ENCODE measurements around the gene IGSF6. TPM values are rescaled to one million over a fixed set of nuclear protein-coding genes. Genes with fewer than 3 reads are reported as not detected.

The IGSF6 gene
- total and polyA plus RNA-seq, 2 experiments from 2014 or later, result 0.13 TPM; not detected in 1

DNA sequence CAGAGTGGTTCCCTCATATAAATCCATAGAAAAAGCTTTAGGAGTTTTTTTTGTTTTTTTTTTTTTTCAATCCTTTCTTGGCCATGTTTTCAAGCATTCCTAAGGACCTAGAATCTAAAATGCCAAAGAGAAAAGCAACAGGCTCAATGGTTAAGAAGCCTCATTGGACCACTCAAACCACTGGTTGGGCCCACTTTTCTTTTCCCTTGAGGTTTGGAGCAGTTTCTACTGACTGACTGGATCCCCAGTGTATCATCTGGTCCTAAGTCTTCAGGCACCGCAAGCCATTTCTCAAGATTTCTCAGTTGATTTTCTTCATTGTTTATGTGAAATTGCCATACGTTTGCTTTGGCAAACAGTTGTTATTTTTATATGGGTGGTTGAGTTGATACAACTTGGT is 38.6 kb downstream of the IGSF6 start:
- Histone ChIP-seq H3K27ac (no peak overlapping the region), H3K4me1 (ENCODE audit: low read depth) (peaks cover 29% of the 10 kb centered on the region), H3K36me3 (no peaks in the 10 kb centered on the region), H3K9me3 (ENCODE audit: low read depth) (no peaks in the 10 kb centered on the region), H3K27me3 (no peaks in the 10 kb centered on the region), H3K4me3 (no peak overlapping the region)
- TF ChIP-seq, protein P1, sequence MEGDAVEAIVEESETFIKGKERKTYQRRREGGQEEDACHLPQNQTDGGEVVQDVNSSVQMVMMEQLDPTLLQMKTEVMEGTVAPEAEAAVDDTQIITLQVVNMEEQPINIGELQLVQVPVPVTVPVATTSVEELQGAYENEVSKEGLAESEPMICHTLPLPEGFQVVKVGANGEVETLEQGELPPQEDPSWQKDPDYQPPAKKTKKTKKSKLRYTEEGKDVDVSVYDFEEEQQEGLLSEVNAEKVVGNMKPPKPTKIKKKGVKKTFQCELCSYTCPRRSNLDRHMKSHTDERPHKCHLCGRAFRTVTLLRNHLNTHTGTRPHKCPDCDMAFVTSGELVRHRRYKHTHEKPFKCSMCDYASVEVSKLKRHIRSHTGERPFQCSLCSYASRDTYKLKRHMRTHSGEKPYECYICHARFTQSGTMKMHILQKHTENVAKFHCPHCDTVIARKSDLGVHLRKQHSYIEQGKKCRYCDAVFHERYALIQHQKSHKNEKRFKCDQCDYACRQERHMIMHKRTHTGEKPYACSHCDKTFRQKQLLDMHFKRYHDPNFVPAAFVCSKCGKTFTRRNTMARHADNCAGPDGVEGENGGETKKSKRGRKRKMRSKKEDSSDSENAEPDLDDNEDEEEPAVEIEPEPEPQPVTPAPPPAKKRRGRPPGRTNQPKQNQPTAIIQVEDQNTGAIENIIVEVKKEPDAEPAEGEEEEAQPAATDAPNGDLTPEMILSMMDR (IDR thresholded peaks at IDR 0.05; ENCODE audit: low read depth, low read length), result no peak
- no peak for DNase-seq (ENCODE audit: low read depth in 1 of 2, low spot score in 1 of 2)

DNA sequence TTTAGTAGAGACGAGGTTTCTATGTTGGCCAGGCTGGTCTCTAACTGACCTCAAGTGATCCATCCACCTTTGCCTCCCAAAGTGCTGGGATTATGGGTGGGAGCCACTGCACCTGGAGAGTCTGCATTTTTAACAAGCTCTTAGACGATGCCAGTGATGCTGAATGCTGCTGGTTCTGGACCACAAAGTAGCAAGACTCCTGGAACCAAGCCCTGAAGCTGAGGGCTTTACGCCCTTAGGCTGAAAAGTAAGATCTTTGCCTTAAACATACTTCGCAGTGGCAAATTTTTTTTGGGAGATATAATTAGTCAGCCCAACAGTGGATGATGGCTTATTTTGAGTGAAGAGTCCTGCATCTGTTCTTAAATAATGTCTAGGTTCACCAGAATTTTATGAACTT is 39.0 kb downstream of the IGSF6 start:
- TF ChIP-seq, protein P1 (IDR thresholded peaks at IDR 0.05; ENCODE audit: low read depth, low read length), result no peak
- Histone ChIP-seq H3K9me3 (ENCODE audit: low read depth) (no peaks in the 10 kb centered on the region), H3K36me3 (no peaks in the 10 kb centered on the region), H3K27ac (no peak overlapping the region), H3K27me3 (no peaks in the 10 kb centered on the region), H3K4me3 (no peak overlapping the region), H3K4me1 (ENCODE audit: low read depth) (peaks cover 32% of the 10 kb centered on the region)
- no peak for DNase-seq (ENCODE audit: low read depth in 1 of 2, low spot score in 1 of 2)

DNA sequence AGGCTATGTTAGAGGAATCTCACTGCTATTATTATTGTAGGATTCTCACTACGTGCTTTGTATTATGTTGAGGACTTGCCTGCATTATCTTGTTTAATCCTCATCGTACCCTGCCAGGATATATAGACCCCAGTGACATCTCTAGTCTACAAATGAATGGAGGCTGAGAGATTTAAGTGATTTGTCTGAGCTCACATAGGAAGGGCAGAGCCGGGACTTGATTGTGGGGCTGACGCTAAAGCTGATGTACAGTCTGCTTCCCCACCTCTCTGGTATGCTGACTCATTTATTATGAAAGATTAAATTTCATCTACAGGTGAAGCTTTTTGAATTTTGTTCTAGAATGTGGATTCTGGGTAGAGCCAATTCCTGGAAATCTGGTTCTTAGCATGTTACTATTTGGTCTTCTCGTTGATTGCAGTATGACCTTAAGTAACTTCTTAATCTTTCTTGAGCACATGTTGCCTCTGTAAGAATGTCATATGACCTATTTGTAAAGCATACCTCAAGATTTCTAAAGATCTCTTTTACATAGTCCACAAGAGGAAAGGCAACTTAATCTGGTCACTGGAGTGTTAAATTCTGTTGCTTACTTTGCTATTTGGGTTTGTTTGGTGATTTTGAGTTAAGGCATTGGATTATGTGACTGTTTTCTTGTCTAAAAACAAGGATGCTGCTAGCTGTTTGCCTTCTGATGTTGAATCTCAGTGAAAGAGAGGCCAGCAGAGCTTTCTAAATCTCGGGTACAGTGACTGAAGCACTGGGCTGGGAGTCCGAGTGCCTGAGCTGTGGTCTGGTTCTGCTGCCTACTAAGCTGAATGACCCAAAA is 40.6 kb downstream of the IGSF6 start:
- no peaks in the 10 kb centered on the region for H3K9me3 ChIP-seq (ENCODE audit: low read depth)
- H3K27ac ChIP-seq, result no peak overlapping the region
- peak in 1 of 2 donors; percentile 38 for DNase-seq (ENCODE audit: low read depth in 1 of 2, low spot score in 1 of 2)
- H3K27me3 ChIP-seq, result no peaks in the 10 kb centered on the region
- peaks cover 32% of the 10 kb centered on the region for H3K4me1 ChIP-seq (ENCODE audit: low read depth)
- TF ChIP-seq, protein P1 (IDR thresholded peaks at IDR 0.05; ENCODE audit: low read depth, low read length), result no peak
- no peak overlapping the region for H3K4me3 ChIP-seq
- no peaks in the 10 kb centered on the region for H3K36me3 ChIP-seq

DNA sequence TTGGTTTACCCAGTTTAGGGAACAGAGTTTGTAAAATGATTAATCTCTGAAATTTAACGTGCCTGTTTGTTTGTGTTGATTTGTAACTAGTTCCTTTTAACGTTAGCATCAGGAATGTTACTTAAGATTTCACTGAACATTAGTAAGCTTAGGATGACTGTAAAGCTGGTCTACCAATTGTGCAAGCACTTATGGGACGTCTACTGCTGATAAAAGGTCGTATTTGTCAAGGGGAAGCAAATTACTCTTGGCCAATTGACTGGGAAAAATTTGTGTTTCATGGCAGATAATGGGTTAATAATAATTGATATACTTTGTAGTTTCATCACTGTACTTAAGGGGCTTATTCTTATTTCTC is 41.2 kb downstream of the IGSF6 start:
- Histone ChIP-seq H3K27ac (no peak overlapping the region), H3K9me3 (ENCODE audit: low read depth) (no peaks in the 10 kb centered on the region), H3K4me1 (ENCODE audit: low read depth) (peaks cover 32% of the 10 kb centered on the region), H3K4me3 (no peak overlapping the region), H3K36me3 (no peaks in the 10 kb centered on the region), H3K27me3 (no peaks in the 10 kb centered on the region)
- DNase-seq (ENCODE audit: low read depth in 1 of 2, low spot score in 1 of 2), result peak in 1 of 2 donors; percentile 70
- TF ChIP-seq, protein P1 (IDR thresholded peaks at IDR 0.05; ENCODE audit: low read depth, low read length), result no peak

DNA sequence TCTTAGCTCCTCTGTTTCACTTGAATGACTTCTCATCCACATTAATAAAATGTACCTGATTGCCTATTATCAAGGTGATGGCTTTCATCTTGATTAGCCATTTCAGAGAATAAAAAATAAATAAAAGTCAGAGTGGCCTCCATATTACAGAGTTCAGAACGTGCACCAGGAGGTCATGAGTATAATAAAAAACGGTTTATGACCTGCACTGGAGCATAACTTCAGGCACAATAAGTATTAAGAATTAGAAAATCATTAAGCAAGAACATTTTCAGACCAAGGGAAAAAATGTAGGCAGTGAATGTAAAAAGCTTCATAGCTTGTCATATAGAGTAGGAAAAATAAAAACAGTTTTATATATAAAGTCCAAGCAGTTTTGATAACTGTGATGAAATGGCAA is 41.6 kb downstream of the IGSF6 start:
- Histone ChIP-seq H3K4me3 (no peak overlapping the region), H3K36me3 (no peaks in the 10 kb centered on the region), H3K9me3 (ENCODE audit: low read depth) (no peaks in the 10 kb centered on the region), H3K27me3 (no peaks in the 10 kb centered on the region), H3K4me1 (ENCODE audit: low read depth) (peaks cover 29% of the 10 kb centered on the region), H3K27ac (no peak overlapping the region)
- DNase-seq (ENCODE audit: low read depth in 1 of 2, low spot score in 1 of 2), result no peak
- TF ChIP-seq, protein P1 (IDR thresholded peaks at IDR 0.05; ENCODE audit: low read depth, low read length), result no peak
